Erythroblast (primary cell): ENCODE measurements around the gene EHD1.

Experiments used
- DNase-seq, 2 experiments: peaks; one replicate each; lab custom pipeline; 2025; lab: John Stamatoyannopoulos, UW
- GATA1 ChIP-seq: IDR thresholded peaks from 2 replicates; pipeline ENCODE4 v1.6.1; 2011; ENCODE audit warnings: low read depth, mild to moderate bottlenecking, control low read depth, low read length, moderate library complexity
- POLR2A ChIP-seq: IDR thresholded peaks from 2 replicates; pipeline ENCODE4 v1.6.1; 2011; ENCODE audit warnings: mild to moderate bottlenecking, low read length

Gene EHD1

DNA sequence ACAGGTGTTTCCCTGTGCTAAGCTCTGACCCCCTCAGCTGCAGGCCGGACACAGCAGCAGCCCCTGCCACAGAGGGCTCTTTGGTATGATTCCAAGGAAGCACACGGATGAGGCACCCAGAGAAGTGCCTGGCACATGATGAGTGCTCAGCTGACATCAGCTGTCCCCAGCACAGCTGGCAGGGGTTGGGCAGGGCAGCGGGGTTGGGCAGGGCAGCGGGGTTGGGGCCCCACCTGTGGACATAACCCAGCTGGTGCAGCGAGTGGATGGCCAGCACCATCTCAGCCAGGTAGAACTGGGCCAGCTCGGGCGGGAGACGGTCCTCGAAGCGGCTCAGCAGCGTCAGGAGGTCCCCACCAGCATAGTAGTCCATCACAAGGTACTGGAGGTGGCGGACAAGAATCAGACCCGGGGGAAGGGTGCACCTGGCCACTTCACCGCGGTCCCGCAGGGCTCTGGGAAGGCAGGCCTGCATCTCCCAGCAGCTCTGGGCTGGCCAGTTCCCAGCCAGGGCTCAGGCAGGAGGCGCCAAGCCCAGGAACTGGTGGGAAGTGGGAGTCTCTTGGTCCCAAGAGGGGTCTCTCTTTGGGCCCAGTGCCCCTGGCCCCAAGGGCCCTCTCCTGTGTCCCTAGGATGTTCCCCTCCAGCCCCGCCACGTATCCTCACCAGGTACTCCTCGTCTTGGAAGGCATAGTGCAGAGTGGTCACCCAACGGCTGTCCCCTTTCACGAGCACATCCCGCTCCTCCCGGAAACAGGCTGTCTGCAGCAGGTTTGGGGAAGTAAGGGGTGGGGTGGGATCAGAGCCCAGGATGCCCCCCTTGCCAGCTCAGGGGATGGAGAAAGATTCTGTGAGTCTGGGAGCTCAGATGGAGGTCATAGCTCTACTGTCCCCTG is 38.3 kb downstream of the EHD1 start:
- TF ChIP-seq POLR2A, result no peak
- TF ChIP-seq GATA1, result no peak
- no peak for DNase-seq

DNA sequence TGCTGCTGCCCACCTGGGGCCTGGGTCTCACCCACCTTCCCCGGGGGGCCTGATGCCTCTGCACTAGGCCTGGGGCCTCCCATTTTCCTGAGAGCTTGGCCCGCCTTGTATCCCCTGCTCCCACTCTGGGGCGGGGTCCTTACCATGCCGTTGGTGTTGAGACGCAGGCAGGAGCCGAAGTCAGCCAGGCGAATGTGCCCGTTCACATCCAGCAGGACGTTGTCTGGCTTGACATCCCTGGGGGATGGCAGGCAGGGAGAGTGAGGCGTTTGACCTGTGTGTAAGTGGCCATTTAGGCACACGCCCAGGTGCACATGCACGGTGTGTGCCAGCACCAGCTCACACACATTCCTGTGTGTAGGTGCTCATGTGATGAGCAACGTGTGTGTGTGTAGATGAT is 39.1 kb downstream of the EHD1 start:
- no peak for TF ChIP-seq POLR2A
- no peak for DNase-seq

DNA sequence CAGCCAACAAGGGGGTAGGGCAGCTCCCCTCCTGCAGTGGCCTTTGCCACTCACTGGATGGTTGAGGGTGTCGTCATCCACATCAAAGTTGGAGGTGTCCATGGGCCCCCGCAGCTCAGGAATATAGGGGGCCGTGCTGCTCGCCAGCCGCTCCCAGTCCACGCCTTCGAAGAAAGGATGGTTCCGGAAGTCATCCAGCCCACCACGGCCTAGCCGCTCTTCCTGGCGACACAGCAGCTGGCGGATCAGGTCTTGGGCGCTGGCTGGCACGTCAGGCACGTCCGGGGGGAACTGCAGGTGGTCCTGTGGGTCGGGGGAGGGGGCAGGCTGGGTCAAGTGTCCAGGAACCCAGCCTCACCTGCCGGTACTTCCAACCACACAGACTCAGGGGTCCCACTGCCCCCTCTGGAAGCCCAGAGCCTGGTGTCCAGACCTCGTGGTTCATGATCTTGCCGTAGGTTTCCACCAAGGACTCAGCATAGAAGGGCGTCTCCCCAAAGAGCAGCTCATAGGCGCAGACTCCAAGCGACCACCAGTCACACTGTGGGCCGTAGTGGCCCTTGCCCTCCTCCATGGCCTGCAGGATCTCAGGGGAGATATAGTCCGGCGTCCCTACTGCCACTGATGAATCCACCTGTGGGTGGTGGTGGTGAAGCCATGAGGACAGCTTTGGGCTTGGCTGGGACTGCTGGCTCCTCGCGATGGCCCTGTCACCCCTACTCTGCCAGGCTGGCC is 39.7 kb downstream of the EHD1 start:
- TF ChIP-seq POLR2A (no peak), GATA1 (no peak)
- no peak for DNase-seq

DNA sequence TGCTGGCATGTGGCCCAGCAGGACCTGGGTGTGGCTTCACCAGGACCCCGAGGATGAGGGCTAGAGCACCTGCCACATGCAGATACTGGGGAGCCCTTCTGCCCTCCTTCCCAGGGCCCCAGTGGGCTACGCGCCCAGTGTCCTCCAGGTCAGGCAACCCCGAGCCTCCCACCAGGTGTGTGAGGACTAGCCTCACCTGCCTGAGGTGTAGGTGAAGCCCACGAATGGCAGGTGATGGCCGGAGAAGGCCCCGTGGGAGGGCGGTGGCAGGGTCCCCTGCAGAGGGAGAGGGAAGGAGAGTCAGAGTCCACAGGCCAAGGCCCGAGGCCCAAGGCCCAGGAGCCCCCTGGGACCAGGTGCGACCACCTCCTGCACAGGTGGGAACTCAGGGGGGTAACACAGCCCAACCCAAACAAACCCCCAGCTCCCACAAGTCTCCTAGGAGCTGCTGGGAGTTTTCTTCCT is 40.5 kb downstream of the EHD1 start:
- DNase-seq, result no peak
- TF ChIP-seq GATA1, result no peak
- TF ChIP-seq POLR2A, result no peak

DNA sequence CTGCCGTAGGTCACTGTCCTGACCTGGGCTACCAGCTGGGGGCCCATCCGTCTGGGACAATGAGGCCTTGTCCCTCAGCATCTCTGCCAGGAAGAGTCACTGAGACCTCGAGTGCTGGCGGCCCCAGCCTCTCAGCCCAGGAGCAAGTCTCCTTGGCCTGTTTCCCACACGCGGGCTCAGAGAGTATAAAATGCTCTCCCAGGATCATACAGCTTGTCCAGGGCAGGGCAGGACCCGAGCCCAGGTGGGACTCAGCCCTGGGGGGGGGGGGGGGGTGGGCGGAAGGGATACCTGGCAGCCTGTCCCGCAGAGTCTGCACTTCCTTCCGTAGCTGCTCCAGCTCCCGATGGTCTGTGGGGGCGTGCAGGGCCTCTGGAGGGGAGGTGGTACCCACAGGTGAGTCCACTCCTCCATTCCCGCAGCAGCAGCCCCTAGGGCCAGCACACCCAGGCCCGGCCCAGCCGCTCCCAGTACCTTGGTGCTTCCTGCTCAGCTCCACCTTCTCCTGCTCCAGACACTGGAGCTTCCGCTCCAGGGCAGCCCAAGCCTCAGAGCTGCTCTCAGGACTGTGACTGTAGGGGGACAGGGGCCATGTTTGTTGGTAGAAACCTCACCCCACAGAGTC is 41.9 kb downstream of the EHD1 start:
- TF ChIP-seq POLR2A, result no peak
- no peak for TF ChIP-seq GATA1
- no peak for DNase-seq

DNA sequence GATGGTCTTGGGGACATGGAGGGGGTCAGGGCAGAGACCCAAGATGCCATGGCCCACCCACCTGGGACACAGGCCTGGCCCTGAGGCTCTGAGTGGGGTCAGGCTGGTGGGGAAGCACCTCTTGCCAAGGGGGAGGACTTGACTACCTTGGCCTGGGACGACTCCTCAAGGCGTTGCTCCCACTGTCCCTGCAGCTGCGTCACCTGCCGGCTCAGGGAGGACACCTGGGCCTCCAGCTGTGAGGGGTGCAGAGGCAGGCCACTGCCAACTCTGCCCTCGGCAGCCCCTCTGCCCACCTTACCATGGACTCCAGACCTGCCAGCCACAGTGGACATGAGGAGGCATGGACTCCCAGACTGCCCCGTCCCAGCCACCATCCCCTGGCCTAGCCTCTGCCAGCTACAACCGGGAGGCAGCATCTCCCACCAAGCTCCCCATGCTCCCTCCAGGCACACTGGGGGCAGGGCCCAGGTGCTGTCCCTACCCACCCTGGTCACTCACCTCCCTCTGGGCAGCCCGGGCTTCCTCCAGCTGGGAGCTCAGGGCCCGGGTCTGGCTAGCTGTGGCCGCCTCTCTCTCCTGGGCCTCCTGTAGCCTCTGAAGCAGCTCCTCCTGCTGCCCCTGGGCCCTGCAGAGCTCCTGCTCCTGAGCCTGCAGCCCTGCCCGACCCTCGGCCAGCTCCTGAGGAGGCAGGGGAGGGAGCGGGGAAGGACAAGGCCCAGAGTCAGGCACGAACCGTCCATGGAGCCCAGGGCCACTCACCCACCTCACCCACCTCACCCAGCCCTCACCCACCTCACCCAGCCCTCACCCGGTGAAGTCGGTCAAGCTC is 42.6 kb downstream of the EHD1 start:
- no peak for DNase-seq
- TF ChIP-seq GATA1 (no peak), POLR2A (no peak)

DNA sequence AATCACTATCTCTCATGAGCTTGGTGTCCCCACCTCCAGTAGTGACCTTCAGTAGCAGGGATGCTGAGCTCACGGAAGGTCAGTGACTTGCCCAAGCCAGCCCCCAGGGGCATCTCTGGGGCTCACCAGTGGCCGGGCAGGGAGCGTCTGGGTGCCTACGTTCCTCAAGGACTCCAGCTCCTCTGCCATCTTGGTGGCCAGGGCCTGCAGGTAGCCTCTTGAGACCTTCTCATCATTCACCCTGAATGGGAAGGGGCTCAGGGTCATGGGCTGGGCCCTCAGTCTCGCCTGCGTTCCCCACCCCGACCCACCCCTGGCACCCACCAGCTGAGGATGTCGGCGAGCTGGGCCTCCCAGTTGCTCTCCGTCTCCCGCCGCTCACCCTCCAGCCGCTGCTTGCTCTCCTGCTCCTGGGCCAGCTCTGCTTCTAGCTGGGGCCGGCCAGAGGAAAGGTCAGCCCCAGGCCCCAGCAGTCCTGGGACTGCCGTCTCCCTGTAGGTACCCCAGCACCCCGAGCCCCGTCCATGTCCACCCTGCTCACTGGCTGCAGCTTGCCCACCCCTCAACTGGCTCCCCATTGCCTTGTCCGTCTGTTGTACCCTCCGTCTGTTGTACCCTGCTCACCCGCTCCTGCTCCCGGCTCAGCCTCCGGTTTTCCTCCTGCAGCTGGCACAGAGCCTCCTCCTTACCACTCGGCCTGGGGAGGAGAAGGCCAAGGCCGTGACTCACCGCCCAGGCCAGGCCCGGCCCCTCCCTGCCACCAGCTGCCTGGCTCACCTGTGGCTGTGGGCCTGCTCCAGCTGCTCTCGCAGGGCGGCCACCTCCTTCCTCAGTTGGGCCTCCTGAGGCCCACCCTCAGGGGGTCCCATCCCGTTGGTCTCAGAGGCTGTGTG is 43.5 kb downstream of the EHD1 start:
- no peak for DNase-seq
- TF ChIP-seq POLR2A (no peak), GATA1 (no peak)

DNA sequence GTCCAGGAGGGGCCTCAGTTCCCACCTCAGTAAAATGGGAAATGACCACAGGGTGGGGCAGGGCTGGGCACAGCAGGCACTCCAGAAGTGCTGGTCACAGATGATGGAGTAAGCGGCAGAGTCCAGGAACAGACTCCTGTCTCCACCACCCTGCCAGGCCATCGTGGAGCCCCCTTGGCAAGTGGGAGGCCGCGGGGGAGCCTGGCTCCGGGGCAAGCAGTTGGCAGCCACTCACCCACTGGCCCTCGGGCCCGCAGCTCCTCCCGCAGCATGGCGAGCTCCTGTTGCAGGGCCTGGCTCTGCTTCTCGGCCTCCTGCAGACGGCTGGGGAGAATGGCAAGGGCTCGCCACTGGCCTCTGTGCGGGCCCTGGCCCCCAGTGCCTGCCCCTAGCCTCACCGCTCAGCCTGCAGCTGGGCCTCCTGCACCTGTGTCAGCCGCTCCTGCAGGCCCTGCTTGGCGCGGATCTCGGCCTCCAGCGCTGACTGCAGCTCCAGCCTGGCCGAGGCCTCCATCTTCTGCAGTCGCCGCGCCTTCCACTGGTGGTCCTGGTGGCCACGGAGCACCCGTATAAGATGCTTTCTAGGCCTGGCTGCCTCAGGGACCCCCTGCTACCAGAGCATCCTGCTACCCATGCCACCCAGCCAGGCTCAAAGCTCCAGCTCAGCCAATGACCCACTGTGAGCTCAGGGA is 44.2 kb downstream of the EHD1 start:
- TF ChIP-seq GATA1, result no peak
- no peak for TF ChIP-seq POLR2A

DNA sequence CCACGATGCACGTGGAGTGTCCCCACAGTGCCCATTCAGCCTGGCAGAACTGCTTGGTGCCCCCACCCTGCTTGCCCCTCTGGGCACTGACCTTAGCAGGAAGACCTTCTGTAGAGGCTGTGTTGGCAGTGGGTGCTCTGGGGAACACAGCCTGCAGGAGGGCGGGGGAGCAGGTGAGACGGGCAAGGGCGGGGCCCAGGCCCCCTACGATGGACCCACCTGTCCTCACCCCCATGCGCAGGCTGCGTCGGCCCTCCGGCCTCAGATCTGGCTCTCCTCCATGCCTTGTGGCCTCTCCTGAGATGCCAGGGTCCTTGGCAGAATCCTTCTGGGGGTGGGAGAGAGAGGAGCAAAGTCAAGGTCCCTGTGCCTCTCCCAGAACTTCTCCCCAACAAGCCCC is 44.9 kb downstream of the EHD1 start:
- TF ChIP-seq GATA1 (no peak), POLR2A (no peak)
- no peak for DNase-seq

More for the DNA sequence above, 44.2 kb downstream of the EHD1 start:
- DNase-seq, result no peak

DNA sequence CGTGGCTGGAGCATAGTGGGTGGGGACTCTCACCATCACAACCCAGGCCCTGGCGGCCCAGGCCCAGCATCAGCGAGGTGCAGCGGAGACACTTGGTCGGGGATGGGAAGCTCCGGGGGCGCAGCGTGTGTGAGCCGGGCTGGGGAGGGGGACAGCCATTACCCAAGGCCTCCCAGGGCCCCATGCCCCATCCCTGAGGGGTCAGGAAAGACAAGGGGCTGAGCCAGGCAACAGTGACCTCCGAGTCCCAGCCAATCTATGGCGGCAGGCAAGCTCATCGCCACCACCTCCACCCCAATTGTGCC is 45.3 kb downstream of the EHD1 start:
- DNase-seq, result no peak
- TF ChIP-seq POLR2A (no peak), GATA1 (no peak)

DNA sequence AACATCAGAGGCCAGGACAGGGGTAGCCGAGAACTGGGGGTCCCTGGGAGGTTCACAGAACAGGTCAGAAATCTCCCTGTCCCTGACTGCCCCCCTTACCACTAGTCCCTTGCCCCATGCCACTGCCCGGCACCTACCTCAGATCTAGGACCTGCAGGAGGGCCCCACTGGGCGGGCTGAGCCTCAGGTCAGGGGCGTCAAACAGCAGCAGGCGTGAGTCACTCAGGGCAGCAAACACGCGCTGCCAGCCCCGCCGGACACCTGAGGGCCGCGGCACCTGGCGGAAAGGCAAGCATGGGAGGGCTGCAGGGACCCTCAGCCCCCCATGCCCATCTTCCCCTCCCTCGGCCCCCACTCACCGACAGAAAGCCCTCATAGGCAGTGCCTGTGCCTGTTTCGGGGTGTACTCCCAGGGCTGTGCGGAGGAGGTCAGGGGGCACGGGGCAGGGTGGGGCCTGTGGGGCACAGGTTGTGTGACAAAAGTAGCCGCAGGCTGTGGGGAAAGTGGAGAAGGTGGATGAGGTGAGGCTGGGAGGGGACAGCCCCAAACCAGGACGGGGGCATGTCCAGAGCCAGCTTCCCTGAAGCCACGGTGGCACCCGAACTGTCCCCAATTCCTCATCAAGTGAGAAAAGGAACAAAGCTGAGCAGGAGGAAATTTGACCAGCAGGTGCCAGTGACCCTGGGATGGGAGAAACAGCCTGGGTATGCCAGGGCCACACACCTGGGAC is 45.8 kb downstream of the EHD1 start:
- DNase-seq, result no peak
- TF ChIP-seq GATA1 (no peak), POLR2A (no peak)
